ENCODE measurements around the gene SMPDL3B. TPM values are rescaled to one million over a fixed set of nuclear protein-coding genes. Genes with fewer than 3 reads are reported as not detected.

Gene SMPDL3B
- total RNA-seq, 4 donors from 2014 or later: 0.31 to 1.1 TPM; not detected in 2

- no peak for TF ChIP-seq POLR2A (IDR thresholded peaks at IDR 0.05)
- no peak for TF ChIP-seq POLR2AphosphoS5 (IDR thresholded peaks at IDR 0.05)
- no peak for TF ChIP-seq CTCF (IDR thresholded peaks at IDR 0.05)
- TF ChIP-seq EP300 (IDR thresholded peaks at IDR 0.05): no peak
- Histone ChIP-seq H3K4me1 (no peaks in the 10 kb centered on the region), H3K27me3 (no peaks in the 10 kb centered on the region), H3K4me3 (no peak overlapping the region), H3K9me3 (no peaks in the 10 kb centered on the region), H3K36me3 (peaks cover 0 to 70% of the 10 kb centered on the region in 2 donors), H3K27ac (peak overlapping the region in 2 of 4 donors; percentile 46 to 54)
- no peak for ATAC-seq
- WGBS, 2 donors (ENCODE audit: low coverage in 1 of 2): 79 to 86% methylated on average over 3 of the region's 3 CpGs
Observed at GRCh38 chr1:27886744-27887143, 48.1 kb upstream of the SMPDL3B start.

GRCh38 chr1:27887215-27888021 is 47.4 kb upstream of the SMPDL3B start:
- Histone ChIP-seq H3K4me3 (no peak overlapping the region), H3K4me1 (no peaks in the 10 kb centered on the region), H3K27ac (peak overlapping the region in 2 of 4 donors; percentile 46 to 54), H3K27me3 (no peaks in the 10 kb centered on the region), H3K36me3 (peaks cover 0 to 70% of the 10 kb centered on the region in 2 donors), H3K9me3 (no peaks in the 10 kb centered on the region)
- no peak for ATAC-seq
- 60 to 65% methylated on average over 4 to 6 of the region's 8 CpGs for WGBS, 2 donors (ENCODE audit: low coverage in 1 of 2)
- no peak for TF ChIP-seq EP300 (IDR thresholded peaks at IDR 0.05)
- no peak for TF ChIP-seq CTCF (IDR thresholded peaks at IDR 0.05)
- no peak for TF ChIP-seq POLR2AphosphoS5 (IDR thresholded peaks at IDR 0.05)
- no peak for TF ChIP-seq POLR2A (IDR thresholded peaks at IDR 0.05)

GRCh38 chr1:27889506-27889905 is 45.3 kb upstream of the SMPDL3B start:
- Histone ChIP-seq H3K4me3 (no peak overlapping the region), H3K36me3 (peaks cover 5 to 81% of the 10 kb centered on the region in 2 donors), H3K9me3 (no peaks in the 10 kb centered on the region), H3K27me3 (no peaks in the 10 kb centered on the region), H3K4me1 (no peaks in the 10 kb centered on the region), H3K27ac (peak overlapping the region in 1 of 4 donors; percentile 0)
- TF ChIP-seq POLR2A (IDR thresholded peaks at IDR 0.05) (no peak), EP300 (IDR thresholded peaks at IDR 0.05) (no peak), CTCF (IDR thresholded peaks at IDR 0.05) (no peak), POLR2AphosphoS5 (IDR thresholded peaks at IDR 0.05) (no peak)
- ATAC-seq: no peak
- WGBS, 2 donors (ENCODE audit: low coverage in 1 of 2): 75% methylated on average over 2 of the region's 3 CpGs; no CpG with 5 or more reads in 1 of the 2 donors

GRCh38 chr1:27891196-27891889 is 43.5 kb upstream of the SMPDL3B start:
- peak; percentile 37 for ATAC-seq
- H3K27me3 ChIP-seq: no peaks in the 10 kb centered on the region
- no peaks in the 10 kb centered on the region for H3K4me1 ChIP-seq
- WGBS, 2 donors (ENCODE audit: low coverage in 1 of 2): 67 to 76% methylated on average over 7 of the region's 7 CpGs
- H3K4me3 ChIP-seq: no peak overlapping the region
- peaks cover 5 to 92% of the 10 kb centered on the region in 2 donors for H3K36me3 ChIP-seq
- peak overlapping the region in 3 of 4 donors; percentile 11 to 57 (median 31) for H3K27ac ChIP-seq
- no peak for TF ChIP-seq POLR2A (IDR thresholded peaks at IDR 0.05)
- no peak for TF ChIP-seq CTCF (IDR thresholded peaks at IDR 0.05)
- TF ChIP-seq POLR2AphosphoS5 (IDR thresholded peaks at IDR 0.05): peak; percentile 23
- no peaks in the 10 kb centered on the region for H3K9me3 ChIP-seq

All from gastroesophageal sphincter (tissue), 4 donors.